ENCODE data around the gene KDM1B.

Gene KDM1B

DNA sequence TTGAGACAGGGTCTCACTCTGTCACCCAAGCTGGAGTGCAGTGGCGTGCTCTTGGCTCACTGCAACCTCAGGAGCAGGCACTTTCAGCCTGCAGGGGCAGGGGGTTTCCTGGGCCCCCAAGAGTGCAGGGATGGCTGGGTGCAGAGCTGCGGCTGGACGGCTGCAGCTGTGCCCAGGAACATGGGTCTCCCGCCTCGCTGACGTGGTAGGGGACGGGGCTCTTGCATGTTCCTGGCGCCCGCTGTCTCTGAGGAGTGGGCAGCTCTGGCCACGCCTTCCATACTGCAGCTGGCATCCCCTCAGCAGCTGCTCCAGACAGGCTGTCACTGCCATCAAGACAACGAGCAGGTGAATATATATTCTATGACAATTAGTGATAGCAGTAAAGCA, 111.3 kb downstream of the KDM1B start:
- Histone ChIP-seq H2AFZ (ENCODE audit: low read length) (no peak overlapping the region), H3K9me2 (replicated peaks; ENCODE audit: insufficient read depth, low read length) (no peaks in the 10 kb centered on the region), H3K4me2 (ENCODE audit: low read depth, low read length) (no peak overlapping the region), H3K9ac (ENCODE audit: low read length) (no peak overlapping the region), H3K79me2 (ENCODE audit: low read length) (peaks cover 24% of the 10 kb centered on the region), H3K27me3 (replicated peaks; ENCODE audit: insufficient read depth, low read length) (no peaks in the 10 kb centered on the region; the same call in 1 of the 2 replicates), H4K20me1 (ENCODE audit: insufficient read depth, low read length) (peaks cover 8% of the 10 kb centered on the region; the same call in 1 of the 2 replicates), H3K36me3 (replicated peaks; ENCODE audit: insufficient read depth, low read length) (no peaks in the 10 kb centered on the region), H3K27ac (ENCODE audit: low read length) (no peak overlapping the region), H3K4me3 (ENCODE audit: low read length) (no peak overlapping the region), H3K4me1 (ENCODE audit: low read length) (peaks cover 10% of the 10 kb centered on the region), H3F3A (ENCODE audit: insufficient read depth, low read length) (0 out of 2 replicates have a peak, but pooled peaks cover under 1% of the 10 kb centered on the region), H3K9me3 (replicated peaks; ENCODE audit: insufficient read depth, low read length) (no peaks in the 10 kb centered on the region)
- DNase-seq = no peak
- TF ChIP-seq EZH2phosphoT487 (IDR thresholded peaks at IDR 0.05; ENCODE audit: low read length) (no peak), EZH2 (optimal IDR thresholded peaks at IDR 0.05; ENCODE audit: low read depth, low read length) (no peak)
- TF ChIP-seq, protein P1, sequence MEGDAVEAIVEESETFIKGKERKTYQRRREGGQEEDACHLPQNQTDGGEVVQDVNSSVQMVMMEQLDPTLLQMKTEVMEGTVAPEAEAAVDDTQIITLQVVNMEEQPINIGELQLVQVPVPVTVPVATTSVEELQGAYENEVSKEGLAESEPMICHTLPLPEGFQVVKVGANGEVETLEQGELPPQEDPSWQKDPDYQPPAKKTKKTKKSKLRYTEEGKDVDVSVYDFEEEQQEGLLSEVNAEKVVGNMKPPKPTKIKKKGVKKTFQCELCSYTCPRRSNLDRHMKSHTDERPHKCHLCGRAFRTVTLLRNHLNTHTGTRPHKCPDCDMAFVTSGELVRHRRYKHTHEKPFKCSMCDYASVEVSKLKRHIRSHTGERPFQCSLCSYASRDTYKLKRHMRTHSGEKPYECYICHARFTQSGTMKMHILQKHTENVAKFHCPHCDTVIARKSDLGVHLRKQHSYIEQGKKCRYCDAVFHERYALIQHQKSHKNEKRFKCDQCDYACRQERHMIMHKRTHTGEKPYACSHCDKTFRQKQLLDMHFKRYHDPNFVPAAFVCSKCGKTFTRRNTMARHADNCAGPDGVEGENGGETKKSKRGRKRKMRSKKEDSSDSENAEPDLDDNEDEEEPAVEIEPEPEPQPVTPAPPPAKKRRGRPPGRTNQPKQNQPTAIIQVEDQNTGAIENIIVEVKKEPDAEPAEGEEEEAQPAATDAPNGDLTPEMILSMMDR (IDR thresholded peaks at IDR 0.05; ENCODE audit: low read length) = no peak

- Histone ChIP-seq H3K4me3 (ENCODE audit: low read length) (no peak overlapping the region), H3K9ac (ENCODE audit: low read length) (no peak overlapping the region), H3K79me2 (ENCODE audit: low read length) (peaks cover 9% of the 10 kb centered on the region), H3K27me3 (replicated peaks; ENCODE audit: insufficient read depth, low read length) (no peaks in the 10 kb centered on the region; the same call in 1 of the 2 replicates), H3K9me2 (replicated peaks; ENCODE audit: insufficient read depth, low read length) (no peaks in the 10 kb centered on the region), H4K20me1 (ENCODE audit: insufficient read depth, low read length) (no peaks in the 10 kb centered on the region), H3K4me2 (ENCODE audit: low read depth, low read length) (no peak overlapping the region), H3K4me1 (ENCODE audit: low read length) (peaks cover 5% of the 10 kb centered on the region; the same call in 1 of the 2 replicates), H3K9me3 (replicated peaks; ENCODE audit: insufficient read depth, low read length) (no peaks in the 10 kb centered on the region), H2AFZ (ENCODE audit: low read length) (no peak overlapping the region), H3K36me3 (replicated peaks; ENCODE audit: insufficient read depth, low read length) (no peaks in the 10 kb centered on the region), H3F3A (ENCODE audit: insufficient read depth, low read length) (no peaks in the 10 kb centered on the region), H3K27ac (ENCODE audit: low read length) (no peak overlapping the region)
- no peak for DNase-seq
- TF ChIP-seq EZH2 (optimal IDR thresholded peaks at IDR 0.05; ENCODE audit: low read depth, low read length) = no peak
- TF ChIP-seq, protein P1 (IDR thresholded peaks at IDR 0.05; ENCODE audit: low read length) = no peak
- no peak for TF ChIP-seq EZH2phosphoT487 (IDR thresholded peaks at IDR 0.05; ENCODE audit: low read length)
These were observed 112.8 kb downstream of the KDM1B start for GRCh38 chr6:18268066-18268465.

- no peaks in the 10 kb centered on the region for H3K36me3 ChIP-seq (replicated peaks; ENCODE audit: insufficient read depth, low read length)
- H3K9ac ChIP-seq (ENCODE audit: low read length) = no peak overlapping the region
- no peak for DNase-seq
- no peak overlapping the region for H3K4me2 ChIP-seq (ENCODE audit: low read depth, low read length)
- no peak overlapping the region for H3K27ac ChIP-seq (ENCODE audit: low read length)
- no peaks in the 10 kb centered on the region for H3K9me3 ChIP-seq (replicated peaks; ENCODE audit: insufficient read depth, low read length)
- H2AFZ ChIP-seq (ENCODE audit: low read length) = no peak overlapping the region
- H3F3A ChIP-seq (ENCODE audit: insufficient read depth, low read length) = no peaks in the 10 kb centered on the region
- no peaks in the 10 kb centered on the region for H3K79me2 ChIP-seq (ENCODE audit: low read length)
- H4K20me1 ChIP-seq (ENCODE audit: insufficient read depth, low read length) = no peaks in the 10 kb centered on the region
- H3K4me3 ChIP-seq (ENCODE audit: low read length) = no peak overlapping the region
- TF ChIP-seq, protein P1 (IDR thresholded peaks at IDR 0.05; ENCODE audit: low read length) = no peak
- TF ChIP-seq EZH2phosphoT487 (IDR thresholded peaks at IDR 0.05; ENCODE audit: low read length) (no peak), EZH2 (optimal IDR thresholded peaks at IDR 0.05; ENCODE audit: low read depth, low read length) (no peak)
- H3K27me3 ChIP-seq (replicated peaks; ENCODE audit: insufficient read depth, low read length) = no peaks in the 10 kb centered on the region; the same call in 1 of the 2 replicates
- H3K4me1 ChIP-seq (ENCODE audit: low read length) = peaks cover 5% of the 10 kb centered on the region; the same call in 1 of the 2 replicates
- H3K9me2 ChIP-seq (replicated peaks; ENCODE audit: insufficient read depth, low read length) = no peaks in the 10 kb centered on the region
These were observed 114.0 kb downstream of the KDM1B start for GRCh38 chr6:18269253-18269652.
